HepG2 (cell line): ENCODE data around the gene SLC23A2. TPM values are rescaled to one million over a fixed set of nuclear protein-coding genes. Genes with fewer than 3 reads are reported as not detected.

Experiments
- GMEB1 ChIP-seq: sonication (generic); formaldehyde crosslinking; IDR thresholded peaks from 2 replicates; pipeline ENCODE4 v1.5.1; 2020; ENCODE audit warnings: missing genetic modification reagents, mild to moderate bottlenecking, borderline replicate concordance
- HMGXB4 ChIP-seq, 2 experiments: sonication (generic) in 1 of 2; formaldehyde crosslinking in 1 of 2; IDR thresholded peaks; 2 replicates each; pipeline versions ENCODE4 v1.4.0 to v1.6.1; 2018 to 2020; ENCODE audit warnings: missing genetic modification reagents in 2 of 2, borderline replicate concordance in 1 of 2, low read depth in 1 of 2, mild to moderate bottlenecking in 1 of 2, missing biosample characterization in 1 of 2
- KAT8 ChIP-seq: IDR thresholded peaks from 2 replicates; pipeline ENCODE4 v1.6.1; 2016; ENCODE audit warnings: missing genetic modification reagents, missing compliant biosample characterization
- MED1 ChIP-seq: sonication (generic); formaldehyde crosslinking; IDR thresholded peaks from 2 replicates; pipeline ENCODE4 v1.4.0; 2020; ENCODE audit warnings: missing genetic modification reagents
- MTF1 ChIP-seq: sonication (generic); formaldehyde crosslinking; IDR thresholded peaks from 2 replicates; pipeline ENCODE4 v1.5.0; 2020; ENCODE audit warnings: missing genetic modification reagents
- PBX2 ChIP-seq: IDR thresholded peaks from 2 replicates; pipeline ENCODE4 v1.6.1; 2016; ENCODE audit warnings: control low read depth
- RARA ChIP-seq: IDR thresholded peaks from 2 replicates; pipeline ENCODE4 v1.6.1; 2016; ENCODE audit warnings: missing genetic modification reagents, missing compliant biosample characterization
- REL ChIP-seq: sonication (generic); formaldehyde crosslinking; conservative IDR thresholded peaks from 2 replicates; pipeline ENCODE4 v1.8.0; 2022; ENCODE audit warnings: mild to moderate bottlenecking, missing genetic modification reagents, moderate library complexity
- SAFB2 ChIP-seq: sonication (generic); formaldehyde crosslinking; IDR thresholded peaks from 2 replicates; pipeline ENCODE4 v1.5.1; 2020; ENCODE audit warnings: missing genetic modification reagents, low read depth, mild to moderate bottlenecking, borderline replicate concordance
- TEAD3 ChIP-seq: optimal IDR thresholded peaks from 2 replicates; pipeline ENCODE3; 2016; ENCODE audit warnings: borderline replicate concordance
- THRA ChIP-seq: sonication (generic); formaldehyde crosslinking; IDR thresholded peaks from 2 replicates; pipeline ENCODE4 v1.4.0; 2020; ENCODE audit warnings: missing genetic modification reagents, borderline replicate concordance
- TSC22D2 ChIP-seq: sonication (generic); formaldehyde crosslinking; IDR thresholded peaks from 2 replicates; pipeline ENCODE4 v1.5.1; 2020; ENCODE audit warnings: missing genetic modification reagents, mild to moderate bottlenecking, borderline replicate concordance
- U2AF2 ChIP-seq: fragments of 200-400 bp; formaldehyde crosslinking; IDR thresholded peaks from 2 replicates; pipeline ENCODE4 v1.6.1; 2017; ENCODE audit warnings: low read depth, mild to moderate bottlenecking, low read length
- ZBTB49 ChIP-seq: sonication (generic); formaldehyde crosslinking; IDR thresholded peaks from 2 replicates; pipeline ENCODE4 v1.4.0; 2020; ENCODE audit warnings: missing genetic modification reagents, borderline replicate concordance
- ZNF282 ChIP-seq: fragments of 450-650 bp; IDR thresholded peaks from 2 replicates; pipeline ENCODE4 v1.6.1; 2018; ENCODE audit not compliant: partially characterized antibody
- ZNF333 ChIP-seq: sonication (generic); formaldehyde crosslinking; IDR thresholded peaks from 2 replicates; pipeline ENCODE4 v1.4.0; 2020; ENCODE audit warnings: mild to moderate bottlenecking, missing genetic modification reagents, borderline replicate concordance
- ZNF382 ChIP-seq: sonication (generic); formaldehyde crosslinking; IDR thresholded peaks from 2 replicates; pipeline ENCODE4 v1.5.0; 2020; ENCODE audit warnings: missing genetic modification reagents, mild to moderate bottlenecking, borderline replicate concordance
- ZNF564 ChIP-seq: sonication (generic); formaldehyde crosslinking; IDR thresholded peaks from 2 replicates; pipeline ENCODE4 v1.8.1; 2023; ENCODE audit warnings: mild to moderate bottlenecking, missing genetic modification reagents
- ZSCAN25 ChIP-seq: sonication (generic); formaldehyde crosslinking; IDR thresholded peaks from 2 replicates; pipeline ENCODE4 v1.8.0; 2022; ENCODE audit warnings: mild to moderate bottlenecking, missing genetic modification reagents
- ZZZ3 ChIP-seq: sonication (generic); formaldehyde crosslinking; IDR thresholded peaks from 2 replicates; pipeline ENCODE4 v1.4.0; 2020; ENCODE audit warnings: missing genetic modification reagents, mild to moderate bottlenecking, borderline replicate concordance
- polyA plus RNA-seq, 8 experiments: library from polyadenylated mRNA; depleted of rRNA in 3 of 8; stranded (reverse) in 7 of 8; unstranded in 1 of 8; fragments of >200 nt; fragmentation: Illumina TruSeq in 4 of 8; extraction: Trizol in 4 of 8; gene quantifications; 2 replicates each; pipeline versions ENCODE4 v1.2.1 to v1.2.3, GENCODE V29; 2011 to 2016; ENCODE audit warnings: low read depth in 4 of 8, missing spikeins in 1 of 8, mixed read lengths in 1 of 8; ENCODE audit not compliant: insufficient read depth in 1 of 8
- total RNA-seq, 5 experiments: library from RNA; depleted of rRNA; stranded (reverse); fragments of >200 nt; fragmentation: Illumina TruSeq; extraction: Trizol; gene quantifications; 2 replicates each; pipeline ENCODE4 v1.2.3, GENCODE V29; 2016; ENCODE audit warnings: low read depth in 1 of 5

Gene SLC23A2
- total and polyA plus RNA-seq, 2 of the 13 experiments (the other 11 are each of a cell fraction or from before 2014, with no cell fraction given): 42.2 to 51.2 TPM

- TF ChIP-seq KAT8 (CRISPR knock-in tag) (peak; percentile 90), ZNF282 (no peak), MED1 (peak; percentile 99), ZZZ3 (CRISPR knock-in tag) (0 out of 2 replicates have a peak, but pooled peaks have one; percentile 33), MTF1 (CRISPR knock-in tag) (no peak), GMEB1 (CRISPR knock-in tag) (peak; percentile 72), TSC22D2 (no peak), PBX2 (CRISPR knock-in tag) (no peak), ZNF382 (CRISPR knock-in tag) (no peak), U2AF2 (no peak), REL (CRISPR knock-in tag) (no peak; the same call in 1 of the 2 replicates), ZNF564 (CRISPR knock-in tag) (peak; percentile 92; the same call in 1 of the 2 replicates), THRA (CRISPR knock-in tag) (peak; percentile 95), RARA (CRISPR knock-in tag) (peak; percentile 99), ZSCAN25 (peak; percentile 83; the same call in 1 of the 2 replicates), HMGXB4 (CRISPR knock-in tag; IDR thresholded peaks at IDR 0.05; ENCODE audit: borderline replicate concordance in 1 of 2, low read depth in 1 of 2) (peak; percentile 74 to 75; a peak in 3 of 4 replicates), ZNF333 (CRISPR knock-in tag) (no peak), ZBTB49 (CRISPR knock-in tag) (no peak), TEAD3 (CRISPR knock-in tag) (peak; percentile 93), SAFB2 (CRISPR knock-in tag) (peak; percentile 42; the same call in 1 of the 2 replicates)
These were observed 27.8 kb downstream of the SLC23A2 start (continued) for GRCh38 chr20:4973330-4974097.
